Left cardiac atrium (tissue), 4 donors: ENCODE measurements around the gene LRMDA. TPM values are rescaled to one million over a fixed set of nuclear protein-coding genes. Genes with fewer than 3 reads are reported as not detected.

ENCODE experiments used
- ATAC-seq, 2 donors: fragments of 200-7000 bp; cut with Tn5 transposase; one replicate each; pipeline ENCODE4 v1.9.1; 2020; ENCODE audit warnings: mild to moderate bottlenecking in 2 of 2, moderate library complexity in 2 of 2
- DNase-seq: peaks from one replicate; pipeline ENCODE4 v3.0.0-alpha.2; 2020
- intact Hi-C, 2 donors: fragments of 100-400 bp; cut with DNase I; formaldehyde crosslinking; loops; one replicate each; pipeline versions ENCODE4 v1.14.1 to v1.15.1; 2022 to 2023
- total RNA-seq, 2 donors: library from RNA; stranded (reverse); fragmentation: NEBNext Ultra II Directional; extraction: Animal tissue kit (Norgen Biotek cat#: 25700); gene quantifications; one replicate each; pipeline ENCODE4 v1.2.1, GENCODE V29; 2021
- donor health status: DM: no; HTN: yes; CAD: no.
- donor health status: DM: no; HTN: yes; CAD: no; lungs with severe emphysema.
- donor health status: DM: yes; HTN: yes; CAD: no.
- donor health status: Dilated cardiomyopathy.

Gene LRMDA
- total RNA-seq, 2 donors from 2014 or later: 40.6 to 57.8 TPM

DNA sequence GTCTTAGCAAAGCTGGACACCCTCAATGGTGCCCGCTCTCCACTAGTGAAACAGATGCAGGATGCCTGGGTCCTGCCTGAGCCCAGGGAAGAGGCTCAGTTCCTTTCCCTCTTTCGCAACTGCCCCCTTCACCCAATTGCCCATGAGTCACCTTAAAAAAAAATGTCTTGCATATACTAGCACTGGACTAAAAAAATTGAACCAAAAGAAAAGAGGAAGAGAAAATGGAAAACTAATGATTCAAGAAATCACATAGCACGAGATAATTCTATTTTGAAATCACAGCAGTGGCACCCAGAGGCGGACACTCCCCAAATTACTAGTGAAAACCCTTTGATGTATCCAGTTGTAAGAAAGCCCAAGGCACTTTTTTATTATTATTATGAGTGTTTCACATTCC, 972.5 kb downstream of the LRMDA start:
- peak in 1 of 2 donors; percentile 64 for ATAC-seq

DNA sequence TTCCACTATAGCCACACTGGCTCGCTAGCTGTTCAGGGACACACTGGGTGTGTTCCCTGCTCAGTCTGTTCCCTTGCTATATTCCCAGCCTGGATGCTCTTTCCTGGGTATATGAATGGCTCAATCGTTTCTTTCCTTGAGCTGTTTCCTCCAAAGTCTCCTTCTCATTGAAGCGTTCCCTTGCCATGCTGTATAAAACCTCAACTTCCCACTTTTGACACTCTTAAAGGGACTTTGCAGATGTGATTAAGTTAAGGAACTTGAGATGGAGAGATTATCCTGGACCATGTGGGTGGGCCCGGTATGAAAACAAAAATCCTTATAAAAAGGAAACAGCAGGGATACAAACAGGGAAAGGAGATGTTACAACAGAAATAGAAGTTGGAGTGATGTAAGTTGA, 973.1 kb downstream of the LRMDA start:
- ATAC-seq (peak; percentile 5 to 40), DNase-seq (no peak)
- intact Hi-C loops: no loop called here

More for the DNA sequence above, 972.5 kb downstream of the LRMDA start:
- no peak for DNase-seq
- intact Hi-C loops: no loop called here

DNA sequence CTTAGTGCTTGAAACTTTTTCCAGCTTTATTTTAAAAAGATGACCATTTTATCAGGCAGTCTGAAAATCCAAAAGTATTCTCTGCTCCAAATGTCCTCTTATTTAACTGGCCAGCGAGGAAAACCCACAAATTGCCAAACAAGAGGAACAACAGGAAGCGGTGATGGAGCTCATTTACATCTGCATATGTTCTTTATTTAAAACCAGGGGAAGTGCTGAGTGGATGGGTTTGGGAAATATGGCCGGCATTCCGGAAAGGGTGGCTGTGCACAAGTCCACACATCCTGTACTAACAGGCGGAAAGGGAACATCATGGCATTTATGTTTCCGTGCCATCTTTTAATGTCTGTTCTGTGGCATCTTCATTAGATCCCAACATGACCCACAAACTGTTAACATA, 974.5 kb downstream of the LRMDA start:
- intact Hi-C loops: no loop called here
- DNase-seq (no peak), ATAC-seq (no peak)

DNA sequence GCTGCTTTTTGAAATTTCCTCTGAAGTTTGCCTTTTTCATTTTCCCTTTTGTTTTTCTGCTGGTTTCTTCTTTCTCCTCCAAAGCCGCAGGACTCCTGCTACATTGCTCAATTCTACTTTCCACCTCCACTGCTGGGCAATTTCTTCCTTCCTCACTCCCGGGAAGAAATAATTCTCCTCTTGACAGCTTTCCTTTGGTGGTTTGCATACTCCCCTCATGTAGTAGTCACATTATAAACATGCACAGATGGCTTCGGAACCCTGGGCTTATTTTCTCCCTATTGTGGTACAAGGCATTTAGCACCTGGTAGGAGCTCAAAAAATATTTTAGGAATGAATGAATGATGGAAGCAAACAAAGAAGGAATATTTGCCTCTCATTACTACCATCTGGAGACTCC, 977.2 kb downstream of the LRMDA start:
- intact Hi-C loops: no loop called here
- DNase-seq: no peak
- no peak for ATAC-seq

DNA sequence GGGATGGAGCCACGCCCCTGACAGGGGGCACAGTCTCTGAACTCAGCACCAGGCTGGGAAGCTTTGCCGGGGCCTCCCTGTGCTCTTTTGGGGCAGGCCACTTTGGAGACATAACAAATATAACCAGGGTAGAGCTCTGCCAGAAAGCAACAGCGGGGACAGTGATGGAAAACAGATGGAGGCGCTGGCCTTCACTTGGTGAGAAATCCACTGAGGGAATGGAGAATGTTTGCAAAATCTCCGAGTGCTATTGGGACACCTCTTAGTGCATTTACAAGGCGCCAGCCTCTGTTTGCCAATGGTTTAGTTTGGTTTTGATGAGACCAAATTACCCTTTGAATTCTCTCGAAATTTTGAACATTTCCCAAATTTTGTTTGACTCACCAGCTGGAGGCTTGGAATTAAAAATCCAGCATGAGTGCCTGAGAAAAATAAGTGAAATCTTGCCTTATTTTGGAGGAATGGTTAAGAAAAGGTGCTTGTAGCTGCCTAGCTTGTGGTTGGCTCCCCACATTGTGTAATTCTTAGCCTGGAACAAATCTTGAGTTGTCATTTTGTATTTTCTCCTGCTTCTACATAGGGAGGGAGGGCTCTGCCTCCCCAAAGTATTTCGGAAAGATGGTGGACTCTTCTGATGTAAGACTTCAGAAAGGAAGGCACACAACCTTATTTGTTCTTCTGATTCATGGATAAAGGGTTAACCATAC, 980.5 kb downstream of the LRMDA start:
- peak; percentile 69 for DNase-seq
- intact Hi-C loops: loop anchor here in 1 of 2 donors (10.0 kb wide), 1 partner anchor 87 kb away; no protein-coding TSS in a partner anchor
- ATAC-seq: peak; percentile 75 to 94

DNA sequence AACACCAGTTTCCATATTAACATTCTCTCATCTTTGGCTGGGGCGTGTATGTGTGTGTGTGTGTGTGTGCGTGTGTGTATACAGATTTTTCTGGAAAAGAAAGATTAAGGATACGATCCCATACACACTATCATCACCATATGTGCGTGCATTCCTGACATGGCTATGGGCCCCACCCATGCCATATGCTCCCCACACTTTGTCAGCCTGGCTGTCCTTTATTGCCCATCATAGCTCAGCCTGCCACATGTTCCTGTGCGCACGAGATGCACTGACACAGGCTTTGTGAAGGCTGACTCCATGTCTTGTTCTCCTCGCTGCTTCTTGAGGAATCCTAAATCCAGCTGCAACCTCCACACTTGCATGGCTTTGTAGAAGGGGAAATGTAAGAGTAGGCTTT, 984.1 kb downstream of the LRMDA start:
- intact Hi-C loops: loop anchor here in 1 of 2 donors (10.0 kb wide), 1 partner anchor 91 kb away; no protein-coding TSS in a partner anchor
- DNase-seq: no peak
- no peak for ATAC-seq

DNA sequence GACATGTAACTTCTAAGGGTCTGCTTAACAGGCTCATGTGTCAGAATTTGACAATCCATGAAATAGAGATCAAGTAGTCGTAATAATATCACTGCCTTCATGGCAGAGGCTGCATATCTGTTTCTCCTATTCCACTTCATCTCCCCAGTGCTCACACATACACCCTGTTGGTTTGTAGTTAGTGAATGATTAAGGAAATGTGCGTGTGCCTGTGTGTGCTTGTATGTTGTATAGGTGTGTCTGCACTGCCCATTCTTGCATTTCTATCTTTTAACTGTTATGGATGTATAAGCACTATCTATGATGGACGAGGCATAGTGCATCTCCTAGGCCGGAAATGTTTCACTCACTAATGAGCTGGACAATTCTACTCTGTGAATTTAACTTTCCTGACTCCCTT, 985.2 kb downstream of the LRMDA start:
- intact Hi-C loops: loop anchor here in 1 of 2 donors (10.0 kb wide), 1 partner anchor 92 kb away; no protein-coding TSS in a partner anchor
- DNase-seq (no peak), ATAC-seq (no peak)

DNA sequence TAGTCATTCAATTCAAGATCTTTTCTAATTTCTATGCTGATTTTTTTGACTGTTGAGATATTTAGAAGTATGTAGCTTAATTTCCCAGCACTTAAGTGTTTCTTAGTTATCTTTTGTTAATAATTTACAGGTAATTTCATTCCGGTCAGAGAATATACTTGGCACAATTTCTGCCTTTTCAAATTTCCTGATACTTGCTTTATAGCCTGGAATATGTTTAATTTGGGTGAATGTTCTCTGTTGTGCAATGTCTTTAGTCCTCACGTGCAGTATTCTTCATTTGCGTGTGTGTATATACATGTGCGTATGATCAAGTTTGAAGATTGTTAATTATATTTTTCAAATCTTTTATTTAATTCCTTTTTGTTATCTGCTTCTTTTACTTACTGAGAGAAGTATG, 989.3 kb downstream of the LRMDA start:
- intact Hi-C loops: no loop called here
- ATAC-seq (no peak), DNase-seq (no peak)

DNA sequence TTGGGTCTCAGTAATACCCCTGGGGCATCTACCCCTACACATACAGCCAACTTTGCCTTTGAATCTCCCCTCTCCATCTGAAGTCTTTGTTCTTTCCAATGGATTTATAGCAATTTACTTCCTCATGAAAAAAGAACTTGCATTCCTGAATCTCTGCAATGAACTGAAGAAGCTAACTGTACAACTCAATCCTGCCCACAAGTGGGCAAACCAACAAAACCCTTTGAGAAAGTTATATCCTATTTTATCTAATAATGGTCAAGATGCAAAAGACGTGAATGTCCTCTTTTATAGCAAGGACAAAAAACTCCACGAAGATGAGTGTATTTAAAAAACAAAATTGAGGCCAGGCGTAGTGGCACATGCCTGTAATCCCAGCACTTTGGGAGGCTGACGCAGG, 991.3 kb downstream of the LRMDA start:
- DNase-seq: no peak

DNA sequence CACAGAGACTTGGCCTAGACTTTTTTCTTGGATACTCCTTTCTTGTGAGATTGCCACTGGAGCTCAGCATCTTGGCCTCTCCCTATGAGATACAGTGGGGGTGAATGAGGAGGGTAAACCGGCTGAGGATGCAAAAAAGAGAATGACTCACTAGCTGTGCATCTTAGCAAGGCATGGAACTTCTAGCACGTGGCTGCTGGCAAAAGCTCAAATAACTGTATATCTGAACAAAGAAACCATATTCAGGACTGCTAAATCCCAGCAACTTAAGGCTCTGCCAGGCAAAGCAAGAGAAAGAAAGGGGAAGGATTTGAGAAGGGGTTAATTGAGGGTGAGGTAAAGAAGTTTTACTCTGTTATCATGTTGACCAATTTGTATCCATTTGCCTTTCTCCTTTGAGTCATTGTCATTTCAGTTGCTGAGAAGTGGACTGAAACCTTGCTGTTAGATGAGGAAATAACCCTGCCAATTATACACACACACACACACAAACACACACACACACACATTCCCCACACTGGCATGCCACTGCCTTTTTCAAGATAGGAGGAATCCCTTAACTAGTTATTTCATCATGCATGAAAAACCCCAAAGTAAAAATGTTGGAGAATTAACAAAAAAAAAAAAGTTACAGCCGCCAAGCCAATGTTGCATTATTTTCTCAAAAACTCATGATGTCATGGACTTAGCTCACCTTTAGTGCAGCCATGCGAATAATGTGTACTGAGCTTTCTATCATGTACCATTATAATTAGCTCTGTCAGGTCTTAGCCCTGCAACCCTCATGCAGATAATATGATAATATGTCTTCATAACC, 997.3 kb downstream of the LRMDA start:
- DNase-seq: no peak
- ATAC-seq: peak in 1 of 2 donors; percentile 37
- intact Hi-C loops: no loop called here

More for the DNA sequence above, 991.3 kb downstream of the LRMDA start:
- intact Hi-C loops: no loop called here
- ATAC-seq: no peak

DNA sequence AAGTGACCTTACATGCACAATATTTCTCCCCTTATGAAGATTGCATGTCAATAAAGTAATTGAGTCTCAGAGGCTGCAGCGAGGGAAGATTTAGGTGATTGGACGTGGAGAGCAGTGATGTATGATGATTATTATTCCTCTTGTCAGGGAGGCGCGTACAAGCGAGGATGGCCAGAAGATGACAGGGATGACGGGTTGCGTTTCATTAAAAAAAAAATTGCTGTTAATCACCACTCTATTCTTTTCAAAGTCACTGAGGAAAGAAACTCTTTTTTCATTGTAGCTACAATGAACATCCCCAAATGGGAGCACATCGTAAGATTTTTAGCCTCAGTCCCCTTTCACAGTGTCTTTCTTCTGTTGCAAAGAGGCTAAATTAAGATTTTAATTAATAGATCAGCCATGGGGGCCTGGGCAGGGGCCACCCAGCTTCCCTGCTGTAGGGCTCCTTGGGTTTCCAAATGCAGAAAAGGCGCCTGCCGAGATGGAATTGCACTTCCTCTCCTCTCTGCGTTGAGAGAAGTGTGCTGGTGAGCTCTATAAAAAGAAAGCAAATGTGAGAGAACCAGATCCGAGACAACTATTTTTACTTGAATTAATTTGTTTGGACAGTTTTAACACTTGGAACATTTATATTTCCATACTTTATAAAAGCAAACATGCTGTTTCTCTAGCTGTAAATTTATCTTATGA, 998.1 kb downstream of the LRMDA start:
- DNase-seq (peak; percentile 31), ATAC-seq (peak in 1 of 2 donors; percentile 28)
- intact Hi-C loops: loop anchor here (5.0 to 10.0 kb wide), 3 partner anchors 32 to 345 kb away; no protein-coding TSS in a partner anchor

DNA sequence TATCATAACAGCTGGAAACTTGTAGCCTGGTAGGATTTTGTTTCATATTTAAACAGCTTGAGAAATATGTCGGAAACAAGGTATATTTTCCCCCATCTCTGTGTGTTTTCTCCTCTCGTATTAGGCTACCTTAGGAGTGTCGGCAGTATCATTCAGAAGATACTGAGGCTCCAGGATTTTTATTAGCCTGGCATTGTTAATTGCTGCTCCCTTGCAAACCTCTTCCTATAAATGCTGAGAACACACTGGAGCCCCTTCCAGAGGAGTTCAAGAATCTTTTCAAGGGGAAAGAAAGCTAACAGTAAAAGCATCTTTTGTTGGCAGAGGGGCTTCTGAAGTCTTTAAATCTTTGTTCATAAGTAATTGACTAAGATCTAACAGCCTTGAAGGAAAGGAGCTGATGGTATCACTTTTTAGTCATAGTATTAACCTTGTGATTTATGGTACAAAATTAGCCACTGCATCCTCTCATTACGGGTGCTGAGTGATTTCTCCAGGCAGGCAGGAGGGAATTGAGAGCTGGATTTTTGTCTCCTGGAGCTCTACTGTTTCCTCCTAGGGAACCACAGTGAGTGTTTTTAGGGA, 998.7 kb downstream of the LRMDA start:
- intact Hi-C loops: loop anchor here (5.0 to 10.0 kb wide), 3 partner anchors 33 to 345 kb away; no protein-coding TSS in a partner anchor
- no peak for ATAC-seq

DNA sequence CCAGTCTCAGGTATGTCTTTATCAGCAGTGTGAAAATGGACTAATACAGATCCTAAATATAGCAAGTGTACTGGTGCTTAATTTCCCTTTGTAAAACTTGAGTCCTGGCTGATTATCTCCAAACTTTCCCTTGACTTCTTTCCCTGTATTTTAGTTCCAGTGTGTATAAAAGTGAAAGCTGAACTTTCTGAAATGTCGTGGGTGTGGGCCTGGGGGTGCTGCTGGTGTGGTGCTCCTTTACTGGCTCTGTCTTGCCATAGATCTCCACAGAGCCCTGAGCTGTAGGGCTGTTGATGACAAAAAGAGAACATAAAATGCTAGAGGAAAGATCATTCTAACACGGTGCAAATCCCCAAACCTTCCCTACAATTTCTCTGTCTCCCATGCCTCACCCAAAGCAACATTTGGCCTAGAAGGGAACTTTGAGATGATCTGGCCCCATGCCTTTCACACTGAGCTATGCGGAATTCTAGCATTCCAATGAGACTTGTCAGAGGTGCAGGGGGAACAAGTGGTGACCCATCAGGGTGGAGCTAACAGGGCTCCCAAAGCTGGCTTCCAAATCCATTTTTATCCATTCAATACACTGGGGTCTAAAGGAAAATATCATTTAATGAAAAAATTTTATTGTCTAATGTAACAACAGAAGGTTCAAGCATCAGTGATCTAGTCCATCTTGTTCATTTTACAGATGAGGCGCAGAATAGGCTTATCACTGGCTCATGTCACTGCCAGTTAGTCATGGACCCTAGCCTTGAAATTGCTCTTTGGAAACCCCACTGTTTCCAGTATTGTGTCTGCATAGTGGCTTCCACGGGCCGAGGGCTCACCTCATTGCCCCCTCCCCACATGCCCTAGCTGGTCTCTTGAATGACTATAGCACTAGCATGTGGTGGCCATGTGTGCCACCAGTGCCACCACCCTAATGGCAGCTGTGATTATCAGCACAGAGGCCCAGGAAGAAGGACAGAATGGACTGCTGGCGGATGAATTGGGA, 1000.9 kb downstream of the LRMDA start:
- DNase-seq (peak; percentile 48), ATAC-seq (peak; percentile 64 to 83)
- intact Hi-C loops: loop anchor here (5.0 to 10.0 kb wide), 3 partner anchors 35 to 342 kb away; no protein-coding TSS in a partner anchor

More for the DNA sequence above, 998.7 kb downstream of the LRMDA start:
- no peak for DNase-seq

DNA sequence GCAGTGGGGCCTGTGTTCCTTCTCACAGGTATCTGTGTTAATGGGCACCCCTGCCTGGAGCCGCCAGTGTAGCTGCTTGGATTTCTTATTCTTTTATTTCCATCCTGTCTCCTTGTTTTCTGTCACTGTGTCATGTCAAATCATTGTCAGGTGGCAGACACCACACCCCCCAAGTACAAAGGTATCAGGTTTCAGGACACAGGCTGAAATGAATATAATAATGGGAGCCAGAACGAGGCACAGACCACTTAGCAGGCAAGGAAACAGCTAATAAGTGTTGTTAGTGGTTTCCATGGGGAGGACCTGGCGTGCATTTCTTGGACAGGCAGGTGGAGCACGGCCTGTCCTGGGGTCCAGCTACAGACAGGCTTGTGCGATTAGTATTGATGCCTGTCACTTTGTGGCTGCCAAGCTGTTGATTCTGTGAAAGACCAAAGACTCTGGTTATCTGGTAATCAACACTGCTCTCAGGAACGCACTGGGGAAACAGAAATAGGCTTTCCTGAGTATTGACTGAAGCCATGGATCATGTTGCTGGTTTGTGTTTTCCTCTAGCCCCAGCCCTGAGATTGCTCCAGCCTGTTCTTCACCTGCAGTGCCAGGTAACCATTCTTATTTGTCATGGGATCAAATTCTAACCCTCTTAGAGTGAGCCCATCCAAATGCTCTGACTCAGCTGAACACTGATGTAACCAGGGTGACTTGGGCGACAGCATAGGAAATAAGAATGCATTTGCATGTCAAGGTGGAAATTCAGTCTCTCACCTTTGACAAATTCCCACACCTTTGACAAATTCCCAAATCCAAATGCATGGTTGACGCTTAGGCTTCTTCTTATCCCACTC, 1002.0 kb downstream of the LRMDA start:
- DNase-seq: peak; percentile 71
- ATAC-seq: peak; percentile 25 to 48
- intact Hi-C loops: loop anchor here (5.0 to 10.0 kb wide), 3 partner anchors 36 to 341 kb away; no protein-coding TSS in a partner anchor

DNA sequence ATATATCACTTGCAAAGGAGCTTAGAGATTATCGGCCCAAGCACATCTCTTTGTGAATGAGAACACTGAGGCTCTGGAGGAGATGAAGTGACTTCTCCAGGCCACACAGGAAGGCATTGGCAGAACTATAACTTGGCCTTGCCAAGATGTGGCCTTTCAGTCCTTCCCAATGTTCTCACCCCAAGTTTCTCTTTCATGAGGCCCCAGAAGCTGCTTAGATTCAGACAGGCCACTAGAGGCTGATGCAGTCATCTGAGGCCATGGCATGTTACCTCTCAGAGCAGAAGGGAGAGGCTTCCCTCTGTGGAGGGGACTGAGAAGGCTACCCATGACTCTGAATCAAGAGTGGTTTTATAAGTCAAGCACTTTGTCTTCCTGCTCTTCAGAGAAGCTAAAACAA, 1003.7 kb downstream of the LRMDA start:
- intact Hi-C loops: loop anchor here (10.0 kb wide), 2 partner anchors 110 to 340 kb away; no protein-coding TSS in a partner anchor
- DNase-seq (no peak), ATAC-seq (no peak)

DNA sequence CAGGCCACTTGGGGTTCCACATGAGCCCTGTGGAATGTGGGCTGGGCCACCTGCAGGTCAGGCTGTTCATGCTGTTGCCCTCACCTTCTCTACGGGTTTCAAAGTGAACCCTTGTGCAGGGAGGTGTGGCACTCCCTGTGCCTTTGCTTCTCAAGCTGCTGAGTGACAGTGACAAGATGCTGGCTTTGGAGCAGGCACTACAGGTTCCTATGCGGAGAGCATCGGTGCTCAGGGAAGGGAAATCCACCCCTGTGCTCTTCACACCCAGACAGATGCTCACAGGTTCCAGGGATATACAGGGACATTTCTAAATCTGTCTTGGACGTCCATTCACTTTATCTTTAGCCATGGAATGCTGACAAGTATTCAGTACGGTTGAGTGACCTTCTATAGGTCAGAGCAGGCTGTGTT, 1005.0 kb downstream of the LRMDA start:
- intact Hi-C loops: loop anchor here (10.0 kb wide), 2 partner anchors 108 to 338 kb away; no protein-coding TSS in a partner anchor
- DNase-seq (peak; percentile 57), ATAC-seq (peak; percentile 76 to 83)

DNA sequence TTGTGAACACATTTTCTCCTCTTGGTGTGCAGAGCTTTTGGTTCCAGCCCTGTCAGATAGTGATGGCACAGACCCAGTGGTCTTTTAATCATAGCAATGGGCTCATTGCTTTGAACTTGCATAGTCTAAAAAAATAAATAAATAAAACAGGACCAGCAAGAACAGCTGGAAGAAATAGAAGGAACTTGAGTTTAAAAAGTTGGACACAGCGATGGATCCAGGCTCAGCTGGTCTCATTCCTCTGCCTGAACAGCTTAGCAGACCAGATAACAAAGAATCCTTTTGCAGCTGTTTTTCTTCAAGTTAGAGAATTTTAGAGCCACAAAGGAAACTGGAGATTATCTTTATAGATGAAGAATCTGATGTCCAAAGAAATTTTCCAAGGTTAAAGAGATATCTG, 1005.6 kb downstream of the LRMDA start:
- DNase-seq (no peak), ATAC-seq (peak in 1 of 2 donors; percentile 13)
- intact Hi-C loops: loop anchor here (10.0 kb wide), 2 partner anchors 108 to 338 kb away; no protein-coding TSS in a partner anchor
